ENCODE results near the gene DNAJC24. TPM values are rescaled to one million over a fixed set of nuclear protein-coding genes. Genes with fewer than 3 reads are reported as not detected.

Gene DNAJC24
- total and polyA plus RNA-seq, 4 donors = 3.8 to 16.8 (median 6.2) TPM

DNA sequence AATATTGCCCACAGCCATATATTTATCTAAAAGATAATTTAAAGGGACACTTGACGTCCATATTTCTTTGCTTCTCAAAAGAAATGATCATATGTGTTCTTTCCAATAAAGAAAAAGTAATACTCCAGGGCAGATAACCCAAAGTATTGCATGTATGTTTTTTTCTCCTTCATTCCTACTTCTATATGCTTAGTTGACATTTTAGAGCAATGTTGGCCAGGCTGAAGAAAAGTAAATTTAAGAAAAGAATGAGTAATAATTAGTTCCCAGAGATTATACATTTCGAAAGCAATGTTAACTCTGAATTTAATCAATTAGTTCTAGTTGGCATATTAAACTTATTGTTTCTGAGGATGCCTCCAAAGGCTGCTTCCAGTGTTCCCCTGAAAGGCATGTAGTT, 48.2 kb downstream of the DNAJC24 start (continued):
- TF ChIP-seq, protein P1, sequence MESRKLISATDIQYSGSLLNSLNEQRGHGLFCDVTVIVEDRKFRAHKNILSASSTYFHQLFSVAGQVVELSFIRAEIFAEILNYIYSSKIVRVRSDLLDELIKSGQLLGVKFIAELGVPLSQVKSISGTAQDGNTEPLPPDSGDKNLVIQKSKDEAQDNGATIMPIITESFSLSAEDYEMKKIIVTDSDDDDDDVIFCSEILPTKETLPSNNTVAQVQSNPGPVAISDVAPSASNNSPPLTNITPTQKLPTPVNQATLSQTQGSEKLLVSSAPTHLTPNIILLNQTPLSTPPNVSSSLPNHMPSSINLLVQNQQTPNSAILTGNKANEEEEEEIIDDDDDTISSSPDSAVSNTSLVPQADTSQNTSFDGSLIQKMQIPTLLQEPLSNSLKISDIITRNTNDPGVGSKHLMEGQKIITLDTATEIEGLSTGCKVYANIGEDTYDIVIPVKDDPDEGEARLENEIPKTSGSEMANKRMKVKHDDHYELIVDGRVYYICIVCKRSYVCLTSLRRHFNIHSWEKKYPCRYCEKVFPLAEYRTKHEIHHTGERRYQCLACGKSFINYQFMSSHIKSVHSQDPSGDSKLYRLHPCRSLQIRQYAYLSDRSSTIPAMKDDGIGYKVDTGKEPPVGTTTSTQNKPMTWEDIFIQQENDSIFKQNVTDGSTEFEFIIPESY (IDR thresholded peaks at IDR 0.05) = no peak
- TF ChIP-seq GABPA (IDR thresholded peaks at IDR 0.05 in 1 of 2, conservative IDR thresholded peaks at IDR 0.05 in 1 of 2) (no peak), FOXA1 (IDR thresholded peaks at IDR 0.05) (no peak)
- TF ChIP-seq, protein P2, sequence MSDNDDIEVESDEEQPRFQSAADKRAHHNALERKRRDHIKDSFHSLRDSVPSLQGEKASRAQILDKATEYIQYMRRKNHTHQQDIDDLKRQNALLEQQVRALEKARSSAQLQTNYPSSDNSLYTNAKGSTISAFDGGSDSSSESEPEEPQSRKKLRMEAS (IDR thresholded peaks at IDR 0.05) = no peak

DNA sequence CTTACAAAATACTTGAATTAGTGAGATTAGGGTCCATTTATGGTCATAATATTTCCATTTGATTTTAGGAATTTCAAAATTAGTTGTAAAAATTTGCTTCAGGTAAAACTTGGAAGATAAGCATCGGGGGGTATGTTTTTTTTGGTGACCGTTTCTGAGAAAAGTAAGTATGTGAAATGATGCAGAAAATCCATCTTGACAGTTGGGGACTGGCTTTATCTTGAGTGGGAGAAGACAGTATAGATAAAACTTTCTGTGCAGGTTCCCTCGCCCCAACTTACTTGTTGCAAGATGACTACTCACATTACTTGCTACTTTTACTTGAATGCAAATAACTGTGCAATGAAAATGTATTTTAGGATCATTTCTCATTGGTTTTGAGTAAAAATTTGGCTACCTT, 49.5 kb downstream of the DNAJC24 start:
- no peak for TF ChIP-seq EGR1 (IDR thresholded peaks at IDR 0.05; ENCODE audit: low read depth in 2 of 2)
- TF ChIP-seq HNF4G (IDR thresholded peaks at IDR 0.05) = no peak
- TF ChIP-seq, protein P3, sequence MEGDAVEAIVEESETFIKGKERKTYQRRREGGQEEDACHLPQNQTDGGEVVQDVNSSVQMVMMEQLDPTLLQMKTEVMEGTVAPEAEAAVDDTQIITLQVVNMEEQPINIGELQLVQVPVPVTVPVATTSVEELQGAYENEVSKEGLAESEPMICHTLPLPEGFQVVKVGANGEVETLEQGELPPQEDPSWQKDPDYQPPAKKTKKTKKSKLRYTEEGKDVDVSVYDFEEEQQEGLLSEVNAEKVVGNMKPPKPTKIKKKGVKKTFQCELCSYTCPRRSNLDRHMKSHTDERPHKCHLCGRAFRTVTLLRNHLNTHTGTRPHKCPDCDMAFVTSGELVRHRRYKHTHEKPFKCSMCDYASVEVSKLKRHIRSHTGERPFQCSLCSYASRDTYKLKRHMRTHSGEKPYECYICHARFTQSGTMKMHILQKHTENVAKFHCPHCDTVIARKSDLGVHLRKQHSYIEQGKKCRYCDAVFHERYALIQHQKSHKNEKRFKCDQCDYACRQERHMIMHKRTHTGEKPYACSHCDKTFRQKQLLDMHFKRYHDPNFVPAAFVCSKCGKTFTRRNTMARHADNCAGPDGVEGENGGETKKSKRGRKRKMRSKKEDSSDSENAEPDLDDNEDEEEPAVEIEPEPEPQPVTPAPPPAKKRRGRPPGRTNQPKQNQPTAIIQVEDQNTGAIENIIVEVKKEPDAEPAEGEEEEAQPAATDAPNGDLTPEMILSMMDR (IDR thresholded peaks at IDR 0.05; ENCODE audit: low read depth, low read length, missing input control) = no peak
- TF ChIP-seq, protein P4, sequence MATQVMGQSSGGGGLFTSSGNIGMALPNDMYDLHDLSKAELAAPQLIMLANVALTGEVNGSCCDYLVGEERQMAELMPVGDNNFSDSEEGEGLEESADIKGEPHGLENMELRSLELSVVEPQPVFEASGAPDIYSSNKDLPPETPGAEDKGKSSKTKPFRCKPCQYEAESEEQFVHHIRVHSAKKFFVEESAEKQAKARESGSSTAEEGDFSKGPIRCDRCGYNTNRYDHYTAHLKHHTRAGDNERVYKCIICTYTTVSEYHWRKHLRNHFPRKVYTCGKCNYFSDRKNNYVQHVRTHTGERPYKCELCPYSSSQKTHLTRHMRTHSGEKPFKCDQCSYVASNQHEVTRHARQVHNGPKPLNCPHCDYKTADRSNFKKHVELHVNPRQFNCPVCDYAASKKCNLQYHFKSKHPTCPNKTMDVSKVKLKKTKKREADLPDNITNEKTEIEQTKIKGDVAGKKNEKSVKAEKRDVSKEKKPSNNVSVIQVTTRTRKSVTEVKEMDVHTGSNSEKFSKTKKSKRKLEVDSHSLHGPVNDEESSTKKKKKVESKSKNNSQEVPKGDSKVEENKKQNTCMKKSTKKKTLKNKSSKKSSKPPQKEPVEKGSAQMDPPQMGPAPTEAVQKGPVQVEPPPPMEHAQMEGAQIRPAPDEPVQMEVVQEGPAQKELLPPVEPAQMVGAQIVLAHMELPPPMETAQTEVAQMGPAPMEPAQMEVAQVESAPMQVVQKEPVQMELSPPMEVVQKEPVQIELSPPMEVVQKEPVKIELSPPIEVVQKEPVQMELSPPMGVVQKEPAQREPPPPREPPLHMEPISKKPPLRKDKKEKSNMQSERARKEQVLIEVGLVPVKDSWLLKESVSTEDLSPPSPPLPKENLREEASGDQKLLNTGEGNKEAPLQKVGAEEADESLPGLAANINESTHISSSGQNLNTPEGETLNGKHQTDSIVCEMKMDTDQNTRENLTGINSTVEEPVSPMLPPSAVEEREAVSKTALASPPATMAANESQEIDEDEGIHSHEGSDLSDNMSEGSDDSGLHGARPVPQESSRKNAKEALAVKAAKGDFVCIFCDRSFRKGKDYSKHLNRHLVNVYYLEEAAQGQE (IDR thresholded peaks at IDR 0.05) = no peak
- TF ChIP-seq, protein P2 (IDR thresholded peaks at IDR 0.05) = no peak
- TF ChIP-seq RXRA (IDR thresholded peaks at IDR 0.05) = no peak
- no peak for TF ChIP-seq YY1 (IDR thresholded peaks at IDR 0.05)
- no peak for DNase-seq (ENCODE audit: low spot score)
- 93% methylated on average over 3 of the region's 3 CpGs for WGBS
- Histone ChIP-seq H3K27ac (ENCODE audit: low read depth in 1 of 2, low read length in 2 of 2) (no peak overlapping the region), H3K27me3 (ENCODE audit: control insufficient read depth in 4 of 4, insufficient read depth in 4 of 4, low read length in 3 of 4) (no peaks in the 10 kb centered on the region), H3K9me3 (ENCODE audit: control insufficient read depth in 4 of 4, low read length in 3 of 4) (no peaks in the 10 kb centered on the region), H3K36me3 (ENCODE audit: control insufficient read depth in 4 of 4, insufficient read depth in 3 of 4, low read depth in 1 of 4, low read length in 3 of 4) (peaks cover 0 to 1% (median 0%) of the 10 kb centered on the region in 4 donors), H3K4me3 (ENCODE audit: low read depth in 1 of 3, low read length in 3 of 3) (no peak overlapping the region), H3K9ac (ENCODE audit: low read depth in 1 of 2, low read length in 2 of 2) (no peak overlapping the region), H3K4me1 (ENCODE audit: control insufficient read depth in 4 of 4, insufficient read depth in 4 of 4, low read length in 3 of 4) (no peaks in the 10 kb centered on the region)

DNA sequence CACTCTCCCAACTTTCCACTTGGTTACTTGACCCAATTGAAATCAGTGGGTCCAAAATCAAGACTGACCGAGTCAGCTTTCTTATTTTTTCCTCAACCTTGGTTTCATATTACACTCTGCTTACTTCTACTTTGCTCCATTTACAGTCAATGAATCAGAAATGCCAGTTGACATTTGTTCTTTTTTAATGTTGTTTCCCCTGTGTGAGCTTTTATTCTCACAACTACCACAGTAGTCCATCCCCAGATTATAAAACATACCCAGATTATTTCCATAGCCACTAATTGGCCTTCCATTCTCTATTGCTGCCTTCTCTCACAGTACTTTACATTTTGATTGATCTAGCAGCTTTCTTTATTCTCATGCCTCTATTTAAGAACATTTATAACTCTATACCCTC, 50.0 kb downstream of the DNAJC24 start:
- H3K27ac ChIP-seq (ENCODE audit: low read depth in 1 of 2, low read length in 2 of 2) = no peak overlapping the region
- H3K4me3 ChIP-seq (ENCODE audit: low read depth in 1 of 3, low read length in 3 of 3) = no peak overlapping the region
- H3K9me3 ChIP-seq (ENCODE audit: control insufficient read depth in 4 of 4, low read length in 3 of 4) = no peaks in the 10 kb centered on the region
- DNase-seq (ENCODE audit: low spot score) = no peak
- no peak overlapping the region for H3K9ac ChIP-seq (ENCODE audit: low read depth in 1 of 2, low read length in 2 of 2)
- H3K4me1 ChIP-seq (ENCODE audit: control insufficient read depth in 4 of 4, insufficient read depth in 4 of 4, low read length in 3 of 4) = no peaks in the 10 kb centered on the region
- H3K27me3 ChIP-seq (ENCODE audit: control insufficient read depth in 4 of 4, insufficient read depth in 4 of 4, low read length in 3 of 4) = no peaks in the 10 kb centered on the region
- WGBS = 88% methylated on average over 1 of the region's 1 CpG
- H3K36me3 ChIP-seq (ENCODE audit: control insufficient read depth in 4 of 4, insufficient read depth in 3 of 4, low read depth in 1 of 4, low read length in 3 of 4) = peaks cover 0 to 1% (median 0%) of the 10 kb centered on the region in 4 donors
- TF ChIP-seq FOXA1 (IDR thresholded peaks at IDR 0.05) (no peak), JUND (IDR thresholded peaks at IDR 0.05) (no peak), HNF4A (conservative IDR thresholded peaks at IDR 0.05) (no peak), RAD21 (IDR thresholded peaks at IDR 0.05) (no peak), FOXA2 (IDR thresholded peaks at IDR 0.05) (no peak), TAF1 (conservative IDR thresholded peaks at IDR 0.05) (no peak), SP1 (IDR thresholded peaks at IDR 0.05) (no peak), RXRA (IDR thresholded peaks at IDR 0.05) (no peak)
- TF ChIP-seq, protein P1 (IDR thresholded peaks at IDR 0.05) = no peak
- TF ChIP-seq, protein P3 (IDR thresholded peaks at IDR 0.05; ENCODE audit: low read depth, low read length, missing input control) = no peak
